Fibroblast of lung (primary cell): ENCODE measurements around the gene WDR90. TPM values are rescaled to one million over a fixed set of nuclear protein-coding genes. Genes with fewer than 3 reads are reported as not detected.

Experiments
- DNase-seq, 2 donors: peaks; one replicate each; pipeline versions ENCODE4 v3.0.0 to v3.0.0-alpha.2; 2010; ENCODE audit warnings: low read depth in 2 of 2
- H2AFZ ChIP-seq: 2 replicates; pipeline ENCODE4 v1.5.1; 2012; ENCODE audit warnings: low read length, control low read depth, inconsistent platforms
- H3K27ac ChIP-seq: 2 replicates; pipeline ENCODE4 v1.5.1; 2011; ENCODE audit warnings: low read length, control low read depth; ENCODE audit not compliant: insufficient read depth
- H3K27me3 ChIP-seq: 2 replicates; pipeline ENCODE4 v1.5.1; 2011; ENCODE audit warnings: mild to moderate bottlenecking, low read length; ENCODE audit not compliant: control insufficient read depth, insufficient read depth
- H3K36me3 ChIP-seq: 2 replicates; pipeline ENCODE4 v1.5.1; 2011; ENCODE audit warnings: low read length; ENCODE audit not compliant: control insufficient read depth, insufficient read depth
- H3K4me1 ChIP-seq: 2 replicates; pipeline ENCODE4 v1.5.1; 2011; ENCODE audit warnings: low read length; ENCODE audit not compliant: control insufficient read depth, insufficient read depth; ENCODE audit errors: extremely low read depth
- H3K4me2 ChIP-seq: 2 replicates; pipeline ENCODE4 v1.5.1; 2011; ENCODE audit warnings: low read length, control low read depth; ENCODE audit not compliant: insufficient read depth; ENCODE audit errors: extremely low read depth
- H3K4me3 ChIP-seq, 4 experiments: fragments of 200-600 bp in 1 of 4; sonication (generic) in 1 of 4; replicated peaks in 1 of 4; 2 replicates each; pipeline ENCODE4 v1.5.1; 2011 to 2016; ENCODE audit warnings: low read length in 4 of 4, low read depth in 3 of 4, mild to moderate bottlenecking in 3 of 4, control low read depth in 2 of 4, inconsistent platforms in 1 of 4, mixed read lengths in 1 of 4; ENCODE audit not compliant: insufficient read depth in 1 of 4; ENCODE audit errors: control extremely low read depth in 1 of 4
- H3K79me2 ChIP-seq: 2 replicates; pipeline ENCODE4 v1.5.1; 2012; ENCODE audit warnings: mild to moderate bottlenecking, low read length, inconsistent platforms; ENCODE audit not compliant: control insufficient read depth, insufficient read depth
- H3K9ac ChIP-seq: 2 replicates; pipeline ENCODE4 v1.5.1; 2011; ENCODE audit warnings: mild to moderate bottlenecking, low read length, control low read depth; ENCODE audit not compliant: insufficient read depth
- H3K9me3 ChIP-seq: 2 replicates; pipeline ENCODE4 v1.5.1; 2012; ENCODE audit warnings: low read depth, low read length; ENCODE audit not compliant: control insufficient read depth, insufficient read depth
- H4K20me1 ChIP-seq: 2 replicates; pipeline ENCODE4 v1.5.1; 2011; ENCODE audit warnings: low read length; ENCODE audit not compliant: control insufficient read depth, insufficient read depth; ENCODE audit errors: extremely low read depth
- CTCF ChIP-seq, 2 donors: IDR thresholded peaks in 1 of 2; conservative IDR thresholded peaks in 1 of 2; 1 replicate in 1 of 2; 2 replicates in 1 of 2; pipeline ENCODE4 v1.5.1; 2011 to 2012; ENCODE audit warnings: low read length in 2 of 2, control low read depth in 1 of 2, inconsistent platforms in 1 of 2, low read depth in 1 of 2, mild to moderate bottlenecking in 1 of 2
- EZH2 ChIP-seq: IDR thresholded peaks from 2 replicates; pipeline ENCODE4 v1.5.1; 2012; ENCODE audit warnings: low read length, control low read depth, mild to moderate bottlenecking; ENCODE audit errors: missing control alignments
- polyA plus RNA-seq, 2 donors: library from polyadenylated mRNA; depleted of rRNA in 1 of 2; stranded (reverse) in 1 of 2; unstranded in 1 of 2; fragments of >200 nt; gene quantifications; 2 replicates each; pipeline ENCODE4 v1.2.1, GENCODE V29; 2011 to 2012; ENCODE audit warnings: missing spikeins in 1 of 2
- total RNA-seq: library from RNA; depleted of rRNA; stranded (reverse); fragments of >200 nt; gene quantifications from 2 replicates; pipeline ENCODE4 v1.2.1, GENCODE V29; 2014

WDR90 gene
- total and polyA plus RNA-seq, 2 donors (not counting 1 experiment from before 2014, with no cell fraction given): 2.9 to 4.8 TPM

GRCh38 chr16:630815-631405, 18.3 kb upstream of the WDR90 start, which contains the start of gene WFIKKN1:
Gene WFIKKN1, plus strand, starts transcription at chr16:630985. Its CDS starts 269 bp downstream, at chr16:631254.
- no peak within 1 kb of the TSS for H3K9ac ChIP-seq
- H4K20me1 ChIP-seq: no peaks in the 10 kb centered on the region
- H2AFZ ChIP-seq: no peak within 1 kb of the TSS
- H3K4me1 ChIP-seq: peaks cover 2% of the 10 kb centered on the region
- peaks cover 4% of the 10 kb centered on the region for H3K79me2 ChIP-seq
- H3K4me2 ChIP-seq: no peak within 1 kb of the TSS
- DNase-seq: no peak
- no peaks in the 10 kb centered on the region for H3K27me3 ChIP-seq
- no peak for TF ChIP-seq EZH2
- no peak for TF ChIP-seq CTCF (conservative IDR thresholded peaks at IDR 0.05 in 1 of 2, IDR thresholded peaks at IDR 0.05 in 1 of 2; ENCODE audit: low read depth in 1 of 2, low read length in 2 of 2)
- H3K36me3 ChIP-seq: peaks cover 17% of the 10 kb centered on the region
- H3K4me3 ChIP-seq: no peak within 1 kb of the TSS
- no peak within 1 kb of the TSS for H3K27ac ChIP-seq
- no peaks in the 10 kb centered on the region for H3K9me3 ChIP-seq

GRCh38 chr16:631808-632358, 17.3 kb upstream of the WDR90 start:
- no peak overlapping the region for H3K27ac ChIP-seq
- TF ChIP-seq CTCF (conservative IDR thresholded peaks at IDR 0.05 in 1 of 2, IDR thresholded peaks at IDR 0.05 in 1 of 2; ENCODE audit: low read depth in 1 of 2, low read length in 2 of 2) (no peak), EZH2 (no peak)
- no peaks in the 10 kb centered on the region for H4K20me1 ChIP-seq
- no peaks in the 10 kb centered on the region for H3K4me1 ChIP-seq
- no peak for DNase-seq
- peaks cover 4% of the 10 kb centered on the region for H3K79me2 ChIP-seq
- H3K27me3 ChIP-seq: no peaks in the 10 kb centered on the region
- no peak overlapping the region for H3K9ac ChIP-seq
- H3K36me3 ChIP-seq: peaks cover 15% of the 10 kb centered on the region
- no peak overlapping the region for H3K4me3 ChIP-seq
- H3K9me3 ChIP-seq: no peaks in the 10 kb centered on the region
- H2AFZ ChIP-seq: no peak overlapping the region
- no peak overlapping the region for H3K4me2 ChIP-seq

GRCh38 chr16:632486-633335, 16.5 kb upstream of the WDR90 start:
- H4K20me1 ChIP-seq: no peaks in the 10 kb centered on the region

More at GRCh38 chr16:632486-633335, 16.5 kb upstream of the WDR90 start:
- no peak overlapping the region for H3K9ac ChIP-seq
- no peak overlapping the region for H2AFZ ChIP-seq
- no peak for DNase-seq
- TF ChIP-seq EZH2 (no peak), CTCF (conservative IDR thresholded peaks at IDR 0.05 in 1 of 2, IDR thresholded peaks at IDR 0.05 in 1 of 2; ENCODE audit: low read depth in 1 of 2, low read length in 2 of 2) (no peak)
- peaks cover 4% of the 10 kb centered on the region for H3K79me2 ChIP-seq
- H3K9me3 ChIP-seq: no peaks in the 10 kb centered on the region
- H3K4me1 ChIP-seq: no peaks in the 10 kb centered on the region
- no peaks in the 10 kb centered on the region for H3K27me3 ChIP-seq
- no peak overlapping the region for H3K27ac ChIP-seq
- peaks cover 15% of the 10 kb centered on the region for H3K36me3 ChIP-seq
- H3K4me3 ChIP-seq: no peak overlapping the region
- H3K4me2 ChIP-seq: no peak overlapping the region
